Measurements from ENCODE around the gene TSHZ2.
"Not testable (repeated sequence)": the region's sequence is repeated elsewhere in the genome, so short reads cannot be mapped to it uniquely, and the experiment has no call there.

Gene TSHZ2

DNA sequence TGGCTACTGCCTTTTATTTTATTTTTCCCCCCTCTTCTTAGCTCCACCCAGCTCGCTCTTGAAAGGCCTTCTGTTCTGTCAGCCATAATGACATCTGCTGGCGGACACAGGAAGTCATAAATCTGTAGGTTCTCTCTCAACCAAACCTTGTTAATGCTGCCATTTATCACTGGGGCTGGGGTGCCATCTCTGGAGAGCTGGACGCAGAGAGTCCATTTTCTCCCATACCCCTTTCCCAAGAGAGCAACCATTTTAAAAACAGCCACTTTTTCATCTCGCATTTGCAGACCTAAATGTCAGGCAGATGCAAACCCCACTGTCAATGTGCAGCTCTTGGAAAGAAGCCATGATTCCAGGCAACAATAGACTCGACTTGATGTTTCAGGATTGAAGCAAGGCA lies 13.0 kb upstream of the TSHZ2 start:
- DNase-seq: peak in 3 of 58 donors; percentile 5 to 18 (median 17)

DNA sequence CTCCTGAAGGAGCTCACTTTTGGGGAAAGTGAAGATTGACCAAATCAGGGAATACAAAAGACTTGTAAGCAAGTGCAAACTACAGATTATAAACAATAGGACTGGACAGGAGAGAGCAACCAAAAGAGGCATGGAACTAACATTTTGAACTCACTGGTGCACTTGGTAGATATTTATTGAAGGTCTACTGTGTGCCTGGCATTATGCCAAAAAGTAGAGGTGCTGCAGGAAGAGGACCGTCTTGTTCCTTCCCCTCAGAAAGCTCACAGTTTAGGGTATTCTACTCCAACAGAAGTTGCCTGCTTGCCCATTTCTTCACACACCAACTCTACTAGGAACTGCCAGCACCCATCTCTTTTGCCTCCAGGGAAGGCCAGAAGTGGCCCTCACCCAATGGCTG lies 10.0 kb upstream of the TSHZ2 start:
- DNase-seq: no peak

DNA sequence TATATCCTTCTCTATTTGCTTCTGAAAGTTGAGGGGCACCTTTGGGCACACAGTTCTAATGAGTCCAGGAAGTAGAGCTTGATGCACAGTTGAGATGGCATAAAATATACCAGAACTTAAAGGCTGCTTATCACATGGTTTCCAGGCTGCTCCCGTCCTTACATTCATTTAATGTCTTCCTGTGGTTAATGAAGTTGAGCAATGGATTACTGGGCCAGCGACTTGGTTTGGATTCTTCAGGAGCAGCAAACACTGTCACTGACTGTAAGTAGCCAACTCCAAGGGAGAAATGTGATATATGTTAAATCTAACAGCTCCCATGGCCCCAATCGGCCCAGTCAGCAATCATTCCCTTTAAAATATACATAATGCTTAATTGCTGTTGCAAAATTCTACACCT lies 9.0 kb upstream of the TSHZ2 start:
- no peak for DNase-seq

DNA sequence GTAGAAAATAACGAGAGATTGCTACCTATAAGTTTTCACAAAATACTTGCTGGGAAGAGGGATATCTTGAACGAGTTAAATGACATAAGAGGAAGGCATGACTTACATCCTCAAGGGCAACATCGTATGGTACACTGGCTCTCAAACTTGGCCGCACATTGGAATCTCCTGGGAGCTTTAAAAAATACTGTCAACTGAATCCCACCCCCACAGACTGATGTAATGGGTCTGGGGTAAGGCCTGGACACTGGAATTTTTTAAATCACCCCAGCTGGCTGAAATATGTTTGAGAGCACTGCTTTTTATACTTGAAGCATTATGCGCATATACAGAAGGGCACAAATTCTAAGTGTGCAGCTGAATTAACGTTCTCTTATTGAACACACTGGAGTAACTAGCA lies 8.0 kb upstream of the TSHZ2 start:
- no peak for DNase-seq

DNA sequence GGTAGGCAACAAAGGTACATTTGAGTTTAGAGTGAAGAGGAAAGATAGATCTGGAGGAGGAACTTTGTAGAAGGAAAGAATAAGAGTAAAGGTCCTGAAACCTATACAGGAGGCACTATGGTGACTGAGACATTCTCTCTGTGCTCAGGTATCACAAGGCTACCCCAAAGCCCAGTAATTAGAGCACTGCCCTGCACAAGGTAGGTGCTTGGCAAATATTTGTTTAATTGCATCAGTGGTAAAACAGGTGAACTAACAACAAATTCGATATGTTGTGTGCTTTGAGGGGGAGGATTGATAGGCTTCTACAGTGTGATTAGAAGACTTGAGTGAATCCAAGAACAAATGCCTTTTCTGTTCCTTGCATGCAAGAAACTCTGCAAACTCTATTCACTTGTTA lies 6.8 kb upstream of the TSHZ2 start:
- DNase-seq: no peak

DNA sequence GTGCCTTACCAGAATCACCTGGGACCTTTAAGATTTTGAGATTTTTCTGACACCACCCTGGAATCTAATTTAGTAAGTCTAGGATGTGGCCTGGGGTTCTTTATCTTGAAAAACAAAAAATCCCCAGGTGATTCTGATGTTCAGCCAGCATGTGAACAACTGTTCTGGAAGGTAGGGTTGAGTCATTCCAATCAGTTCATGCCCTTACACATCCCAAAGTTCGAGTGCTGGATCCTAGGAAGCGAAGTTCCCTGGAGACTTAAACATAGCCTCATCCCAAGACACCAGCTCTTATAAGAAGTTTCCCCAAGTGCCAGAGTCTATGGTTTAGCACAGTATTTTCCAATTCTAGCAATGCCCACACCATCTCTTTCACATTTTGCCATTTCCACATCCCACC lies 6.3 kb upstream of the TSHZ2 start:
- DNase-seq: no peak

DNA sequence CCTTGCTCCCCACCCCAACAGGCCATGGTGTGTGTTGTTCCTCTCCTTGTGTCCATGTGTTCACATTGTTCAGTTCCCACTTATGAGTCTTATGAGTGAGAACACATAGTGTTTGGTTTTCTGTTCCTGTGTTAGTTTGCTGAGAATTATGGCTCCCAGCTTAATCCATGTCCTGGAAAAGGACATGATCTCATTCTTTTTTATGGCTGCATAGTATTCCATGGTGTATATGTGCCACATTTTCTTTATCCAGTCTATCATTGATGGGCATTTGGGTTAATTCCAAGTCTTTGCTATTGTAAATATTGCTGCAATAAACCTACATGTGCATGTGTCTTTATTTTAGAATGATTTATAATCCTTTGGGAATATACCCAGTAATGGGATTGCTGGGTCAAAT lies 5.6 kb upstream of the TSHZ2 start:
- not testable (repeated sequence) for DNase-seq

DNA sequence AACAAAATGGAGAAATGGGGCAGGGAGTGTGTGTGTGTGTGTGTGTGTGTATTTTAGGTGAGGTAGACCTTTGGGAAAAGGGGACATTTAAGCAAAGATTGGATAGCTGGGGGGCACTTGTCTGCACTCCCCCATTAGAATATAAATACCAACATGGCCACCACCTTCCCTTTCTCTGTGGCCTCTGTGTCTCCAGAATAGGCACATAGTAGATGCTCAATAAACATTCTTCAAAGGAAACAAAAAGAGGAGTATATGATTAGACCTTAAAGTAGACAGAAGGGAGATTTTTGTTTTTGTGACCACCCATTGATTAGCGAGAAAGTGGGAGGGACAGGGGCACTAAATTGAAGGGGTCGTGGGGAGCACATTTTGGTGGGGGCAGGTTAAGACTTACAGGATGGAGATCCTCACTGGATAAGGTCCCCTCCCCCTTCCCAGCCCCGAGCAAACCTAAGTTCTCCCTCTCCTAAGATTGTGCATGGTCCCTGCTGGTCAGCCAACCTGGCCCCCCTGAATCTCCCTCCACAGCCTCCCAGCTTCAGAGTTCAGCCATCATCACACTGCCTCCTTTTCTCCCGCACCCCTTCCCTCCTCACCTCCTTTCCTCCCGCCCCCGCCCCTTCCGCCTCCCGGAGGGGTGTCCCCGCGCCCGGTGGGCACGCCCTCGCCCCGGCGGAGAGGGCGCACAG lies 514 bp upstream of the TSHZ2 start:
- no peak for DNase-seq

DNA sequence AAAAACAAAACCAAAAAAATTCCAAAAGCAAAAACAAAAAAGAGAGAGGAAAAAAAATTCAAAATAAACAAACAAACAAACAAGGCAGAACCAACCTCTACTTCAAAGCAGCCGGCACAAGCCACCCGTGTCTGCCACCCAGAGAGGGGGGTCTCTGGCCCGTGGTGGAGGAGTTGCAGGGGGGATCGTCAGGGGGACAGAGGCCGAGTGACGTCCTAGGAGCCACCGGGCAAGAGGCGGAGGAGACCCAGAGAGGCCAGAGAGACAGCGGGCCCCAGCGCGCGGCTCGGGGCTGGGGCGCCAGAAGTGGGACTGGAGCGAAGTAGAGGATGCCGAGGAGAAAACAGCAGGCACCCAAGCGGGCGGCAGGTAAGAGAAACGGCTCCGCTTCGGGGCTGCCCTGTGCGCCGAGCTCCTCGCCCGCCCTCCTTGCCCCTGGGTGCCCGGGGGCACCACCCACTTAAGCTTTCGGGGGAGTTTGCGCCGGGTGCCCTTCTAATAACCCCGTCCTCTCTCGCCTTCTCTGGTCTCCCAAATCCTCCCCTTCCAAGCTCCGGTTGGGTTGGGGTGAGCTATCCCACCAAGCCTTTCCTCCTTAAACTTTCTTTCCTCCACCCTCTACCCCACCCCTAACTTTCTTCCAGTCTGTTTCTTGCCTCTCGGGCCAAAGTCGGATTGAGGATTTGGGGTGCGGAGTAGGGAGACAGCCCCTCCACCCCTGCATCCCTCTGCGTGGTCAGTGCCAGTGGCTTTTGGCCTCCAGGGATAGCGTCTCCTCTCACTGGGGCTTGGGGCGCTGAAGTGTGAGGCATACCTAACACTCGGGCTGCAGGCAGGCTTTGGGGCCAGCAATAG lies 1.0 kb downstream of the TSHZ2 start:
- DNase-seq: peak in 1 of 58 donors; percentile 15

DNA sequence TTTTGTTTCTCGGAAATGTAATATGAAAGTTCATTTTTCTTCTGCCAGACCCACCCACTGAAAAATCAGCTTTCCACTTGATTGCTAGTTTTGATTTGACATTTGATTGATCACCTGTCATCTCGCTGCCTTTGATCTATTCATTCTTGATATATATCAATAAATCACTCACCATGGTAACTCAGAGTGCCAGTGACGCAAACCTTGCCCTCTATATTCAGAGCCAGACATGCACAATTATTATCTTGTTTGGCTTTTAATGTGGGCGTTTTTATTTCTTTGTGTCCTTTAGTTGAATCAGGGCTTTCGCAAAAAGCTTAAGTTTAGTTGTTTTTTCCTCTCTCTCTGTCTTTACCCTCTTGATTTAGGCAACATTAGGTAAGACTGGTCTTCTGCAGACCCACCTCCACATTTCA lies 2.0 kb downstream of the TSHZ2 start:
- no peak for DNase-seq

DNA sequence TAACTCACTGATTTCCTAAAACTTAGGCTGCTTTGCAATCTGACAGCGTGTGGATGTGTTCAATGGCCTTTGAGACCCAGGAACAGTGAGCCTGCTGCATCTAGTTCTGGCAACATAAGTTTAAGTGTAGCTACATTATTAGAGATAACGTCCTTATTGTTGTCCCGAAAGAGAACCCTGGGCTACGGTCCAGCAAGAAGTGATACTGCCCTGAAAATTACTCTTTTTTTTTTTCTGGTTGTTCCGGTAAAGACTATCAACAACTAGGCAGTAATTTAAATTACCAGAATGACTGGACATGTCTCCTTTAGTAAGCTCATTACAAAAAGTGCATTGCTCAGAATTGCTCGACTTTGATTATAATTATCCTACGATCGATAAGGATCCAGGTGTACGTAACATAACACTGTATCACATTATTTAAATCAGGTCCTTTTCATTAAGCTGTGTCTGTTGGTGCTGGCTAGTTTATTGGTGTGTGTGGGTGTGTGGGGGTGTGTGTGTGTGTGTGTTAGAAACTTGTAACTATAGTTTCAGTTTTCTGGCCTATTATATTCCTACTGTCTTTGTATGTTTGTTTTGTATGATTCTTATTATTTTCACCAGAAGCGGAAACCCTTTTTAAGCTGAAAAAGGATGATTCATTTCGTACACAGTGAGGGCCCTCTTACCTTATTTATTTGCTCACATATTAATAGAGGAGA lies 3.0 kb downstream of the TSHZ2 start:
- DNase-seq: no peak

DNA sequence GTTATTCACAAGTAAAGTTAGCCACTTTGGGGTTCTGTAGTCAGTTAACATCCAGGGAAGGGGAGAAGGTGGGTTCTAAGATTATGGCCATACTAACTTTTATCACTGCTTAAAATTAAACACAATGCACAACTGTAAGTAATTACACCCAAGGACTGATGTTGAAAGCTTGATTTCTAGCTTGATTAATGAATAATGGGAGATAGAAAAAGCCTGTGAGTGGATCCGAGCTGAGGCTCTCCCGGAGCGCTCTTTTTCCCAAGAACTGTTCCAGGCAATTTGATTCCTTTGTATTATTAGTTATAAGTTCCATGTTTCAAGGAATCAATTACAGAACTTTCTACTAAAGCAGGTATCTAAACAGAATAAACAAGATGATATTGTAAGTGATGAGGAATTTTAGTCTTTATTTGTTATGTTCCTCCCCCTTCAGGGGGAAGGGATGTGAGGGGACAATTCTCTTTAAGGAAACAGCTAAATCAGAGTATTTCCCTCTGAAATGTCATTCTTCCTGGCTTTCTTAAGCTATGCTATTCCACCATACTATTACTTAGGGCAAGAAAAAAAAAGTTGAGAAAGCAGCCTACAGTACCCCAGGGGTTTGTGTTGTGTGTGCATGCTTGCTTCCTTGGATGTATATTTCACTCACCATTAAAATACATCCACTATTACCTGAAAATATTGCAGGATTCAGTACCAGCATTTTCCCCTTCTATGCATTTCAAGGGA lies 3.8 kb downstream of the TSHZ2 start:
- DNase-seq: no peak

DNA sequence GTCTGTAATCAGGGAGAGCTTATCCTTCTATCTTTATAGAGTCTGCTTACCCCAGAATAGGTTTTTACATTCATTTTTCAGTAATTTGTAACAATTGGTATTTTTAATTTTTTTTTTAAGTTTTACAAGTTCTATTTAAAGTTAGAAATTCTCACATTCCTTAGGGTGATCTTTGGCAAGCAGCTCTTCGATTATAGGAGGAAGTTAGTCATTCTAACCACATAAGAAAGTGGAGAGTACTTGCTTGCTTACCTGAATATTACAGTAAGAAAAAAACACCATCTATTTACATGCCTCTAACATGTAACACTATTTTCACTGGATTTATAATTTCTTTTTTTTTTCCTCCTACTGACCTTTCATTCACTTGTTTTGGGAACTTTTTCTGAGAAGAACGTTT lies 6.7 kb downstream of the TSHZ2 start:
- DNase-seq: no peak

DNA sequence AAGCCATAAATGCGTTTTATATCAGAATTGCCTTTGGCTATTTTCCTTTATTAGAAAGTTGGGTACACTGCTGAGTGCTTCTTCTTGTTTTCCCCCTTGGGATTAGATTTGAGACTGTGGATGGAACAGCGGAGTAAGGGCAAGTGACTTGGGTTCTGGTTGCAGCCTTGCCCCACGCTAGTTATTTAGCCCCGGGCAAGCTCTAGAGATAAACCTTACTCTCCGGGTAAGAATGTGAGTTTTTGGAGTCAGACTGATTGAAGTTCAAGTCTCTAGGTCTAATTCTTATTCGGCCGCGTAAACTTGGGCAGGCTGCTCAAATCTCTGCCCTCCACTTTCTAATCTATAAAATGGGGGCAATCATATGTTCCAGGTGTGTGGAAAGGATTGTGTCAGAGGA lies 8.9 kb downstream of the TSHZ2 start:
- no peak for DNase-seq

DNA sequence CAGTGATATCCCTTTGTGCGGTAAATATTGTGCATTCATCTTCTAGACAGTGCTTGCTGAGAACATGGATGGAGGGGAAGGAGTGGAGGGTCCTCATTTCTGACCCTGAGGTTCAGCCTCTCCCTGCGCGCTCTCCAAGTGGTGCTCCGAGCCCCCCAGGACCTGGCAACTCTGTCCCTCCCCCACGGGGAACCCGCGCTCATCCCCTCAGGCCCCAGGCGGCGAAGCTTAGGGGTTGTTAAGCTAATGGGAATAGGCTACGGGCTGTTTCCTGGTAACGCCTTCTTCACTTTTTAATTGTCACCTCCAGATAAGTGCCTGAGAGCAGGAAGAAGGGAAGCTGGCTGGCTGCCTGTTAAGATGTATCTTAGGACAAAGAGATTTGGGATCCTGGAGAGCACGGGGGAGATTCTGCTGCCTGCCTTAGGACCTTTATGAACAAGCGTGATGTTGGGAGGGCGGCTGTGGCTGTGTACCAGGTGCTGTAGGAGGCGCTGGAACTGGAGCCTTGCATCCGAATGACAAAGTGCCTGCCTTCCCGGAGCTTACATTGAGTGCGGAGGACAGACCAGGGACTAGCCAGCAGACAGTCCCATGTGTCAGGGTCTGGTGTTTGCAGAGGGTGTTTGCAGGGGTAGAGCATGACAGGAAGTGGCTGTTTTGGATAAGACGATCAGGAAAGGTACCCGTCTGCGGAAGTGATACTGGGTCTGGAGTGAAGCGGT lies 11.7 kb downstream of the TSHZ2 start:
- DNase-seq: no peak

DNA sequence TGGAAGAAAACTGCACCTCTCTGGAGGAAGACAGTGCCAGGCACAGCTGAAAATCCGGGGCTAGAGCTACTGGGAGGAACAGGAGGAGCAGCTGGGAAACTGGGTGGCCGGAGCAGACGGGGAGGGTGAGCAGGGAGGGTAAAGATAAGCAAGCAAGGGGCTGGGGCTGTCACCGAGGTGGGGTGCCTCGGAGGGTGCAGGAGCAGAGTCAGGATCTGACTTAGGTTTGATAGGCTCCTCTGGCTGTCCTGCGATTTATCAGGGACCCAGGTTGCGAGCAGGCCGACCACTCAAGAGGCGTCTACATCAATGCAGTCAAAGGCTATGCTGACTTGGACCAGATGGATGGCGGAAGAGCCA lies 12.3 kb downstream of the TSHZ2 start:
- DNase-seq: no peak

DNA sequence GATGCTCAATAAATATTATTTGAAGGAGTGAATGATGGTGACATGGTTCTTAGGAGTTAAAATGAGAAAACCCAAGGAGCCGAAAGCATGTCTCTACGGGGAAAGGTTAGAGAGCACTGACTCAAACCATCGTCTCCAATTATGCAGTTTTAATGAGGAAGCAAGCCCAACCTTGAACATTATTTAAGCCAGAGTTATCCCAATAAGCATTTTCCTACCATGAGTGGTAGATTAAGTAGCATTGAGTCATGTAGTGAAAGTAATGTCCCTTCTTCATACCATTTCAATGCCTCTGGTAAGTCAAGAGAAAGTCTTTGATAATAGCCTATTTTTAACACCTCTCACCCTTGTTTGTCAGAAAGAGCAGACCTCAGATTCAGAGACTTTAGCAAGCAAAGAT lies 13.5 kb downstream of the TSHZ2 start:
- no peak for DNase-seq

DNA sequence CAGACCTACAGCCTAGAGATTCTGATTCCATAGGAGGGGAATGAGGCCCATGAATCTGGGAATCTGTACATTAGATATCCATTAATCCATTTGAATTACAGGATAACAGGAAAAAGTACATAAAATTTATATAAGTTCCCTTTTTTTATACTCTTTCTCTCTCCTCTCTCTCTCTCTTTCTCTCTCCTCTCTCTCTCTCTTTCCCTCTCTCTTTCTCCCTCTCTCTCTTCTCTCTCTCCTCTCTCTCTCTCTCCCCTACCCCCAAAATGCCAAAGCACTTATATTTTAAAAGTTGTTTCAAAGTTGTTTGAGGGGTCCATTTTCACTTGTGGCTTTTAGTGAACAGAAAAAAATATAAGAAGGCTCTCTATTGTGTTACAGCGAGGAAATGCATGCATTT lies 15.1 kb downstream of the TSHZ2 start:
- DNase-seq: no peak

DNA sequence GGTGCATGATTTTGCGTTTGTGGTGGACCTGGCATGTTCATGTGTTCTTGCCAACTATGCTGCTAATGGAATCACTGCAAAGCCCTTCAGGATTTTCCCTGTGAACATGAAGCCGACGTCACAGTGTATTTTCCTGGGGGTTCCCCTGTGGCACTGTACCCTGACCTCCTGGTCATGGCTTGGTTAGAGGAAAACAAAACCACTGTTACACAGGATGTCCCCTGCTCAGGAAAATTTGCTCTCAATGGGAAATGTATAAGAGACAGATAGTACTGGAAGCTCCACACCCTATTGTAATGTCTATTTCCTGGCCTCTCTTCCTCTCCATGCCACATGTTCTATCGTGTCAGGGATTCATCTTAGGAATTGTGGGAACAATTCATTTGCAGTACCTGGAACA lies 19.7 kb downstream of the TSHZ2 start:
- no peak for DNase-seq

DNA sequence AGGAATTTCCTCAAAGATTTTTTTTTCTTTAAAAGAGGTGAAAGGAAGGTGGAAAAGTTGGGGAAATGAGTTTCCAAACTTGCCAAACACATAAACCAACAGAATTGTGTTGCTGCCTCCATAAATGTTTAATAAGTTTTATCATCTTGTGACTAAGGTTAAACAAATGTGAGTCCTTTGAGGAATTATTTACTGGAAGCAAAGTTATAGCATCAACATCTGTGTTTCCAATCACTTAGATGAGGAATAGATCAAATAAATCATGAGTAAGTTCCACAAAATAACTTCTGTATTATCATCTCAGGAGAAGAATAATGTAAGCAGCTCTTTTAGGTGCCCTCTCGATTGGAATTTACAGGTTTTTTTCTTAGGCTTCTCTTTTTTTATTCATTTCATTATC lies 20.5 kb downstream of the TSHZ2 start:
- no peak for DNase-seq

DNA sequence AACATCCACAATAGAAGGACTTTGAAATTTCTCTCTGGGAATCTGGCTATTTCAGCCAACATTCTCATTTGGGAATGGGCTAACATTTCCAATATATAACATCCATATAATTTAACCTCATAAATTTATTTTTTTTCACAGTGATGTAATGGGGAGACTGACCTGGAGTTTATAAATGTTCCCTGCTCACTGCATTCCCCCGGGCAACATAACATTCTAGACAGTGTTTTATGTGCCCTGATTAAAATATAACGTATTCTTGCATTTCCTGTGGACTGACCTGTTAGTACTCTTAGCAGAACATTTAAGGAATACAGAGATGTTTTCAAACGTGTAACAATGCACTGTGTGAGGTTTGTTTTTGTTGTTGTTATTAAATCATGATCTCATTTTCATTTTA lies 20.9 kb downstream of the TSHZ2 start:
- DNase-seq: no peak

All from anterior cingulate cortex (tissue), 58 donors.